Stimulated activated naive B cell treated with anti-CD40 and anti-IgM and Interleukin-4, amounts not matched to agents 10 μg/mL and 1 μg/mL and 100 μg/mL, for 72 hours (primary cell): ENCODE results near the gene SRBD1.

Source experiments
- ATAC-seq, 2 donors: fragments of 150-1000 bp; cut with Tn5 transposase; replicated peaks; 2 replicates each; pipeline ENCODE4 v1.10.0; 2021; ENCODE audit warnings: moderate library complexity in 1 of 2
- DNase-seq: peaks from one replicate; pipeline ENCODE4 v3.0.0; 2021
- H3K27ac Mint-ChIP-seq: one replicate; pipeline ENCODE4 v1.8.0; 2022; ENCODE audit warnings: mild to moderate bottlenecking, mixed read lengths
- H3K27me3 Mint-ChIP-seq, 2 donors: one replicate each; pipeline ENCODE4 v1.8.0; 2022; ENCODE audit warnings: mixed read lengths in 2 of 2
- H3K36me3 Mint-ChIP-seq, 2 donors: one replicate each; pipeline ENCODE4 v1.8.0; 2022; ENCODE audit warnings: mixed read lengths in 2 of 2, mild to moderate bottlenecking in 1 of 2
- H3K4me1 Mint-ChIP-seq, 2 donors: one replicate each; pipeline ENCODE4 v1.8.0; 2022; ENCODE audit warnings: mixed read lengths in 2 of 2, mild to moderate bottlenecking in 1 of 2
- H3K4me3 Mint-ChIP-seq, 2 donors: one replicate each; pipeline ENCODE4 v1.8.0; 2022; ENCODE audit warnings: mild to moderate bottlenecking in 2 of 2, mixed read lengths in 2 of 2, moderate library complexity in 1 of 2
- H3K9me3 Mint-ChIP-seq, 2 donors: one replicate each; pipeline ENCODE4 v1.8.0; 2022; ENCODE audit warnings: mixed read lengths in 2 of 2, mild to moderate bottlenecking in 1 of 2

The SRBD1 gene

DNA sequence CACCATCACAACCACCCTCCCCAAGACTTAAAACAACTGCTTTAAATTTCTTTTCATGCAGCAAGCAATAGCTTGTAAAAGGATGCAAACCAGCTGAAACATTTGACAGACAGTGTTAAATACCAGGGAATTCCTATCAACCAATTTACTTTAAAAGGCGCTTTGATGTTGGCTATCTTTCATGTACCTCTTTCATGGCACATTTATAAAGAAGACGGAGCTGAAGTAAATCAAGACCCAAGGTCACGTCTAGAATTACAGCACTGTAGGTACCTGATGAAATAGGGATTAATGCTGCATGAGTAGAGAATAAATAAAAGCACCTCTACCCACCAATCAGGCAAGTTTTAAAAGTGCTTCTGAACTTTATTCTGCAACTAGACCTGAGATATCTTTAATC, 78.9 kb downstream of the SRBD1 start:
- Mint-ChIP-seq H3K4me1 (no peaks in the 10 kb centered on the region), H3K36me3 (peaks cover 22 to 44% of the 10 kb centered on the region in 2 donors), H3K27ac (no peak overlapping the region), H3K9me3 (no peaks in the 10 kb centered on the region), H3K4me3 (no peak overlapping the region), H3K27me3 (no peaks in the 10 kb centered on the region)
- no peak for ATAC-seq
- DNase-seq, result no peak

DNA sequence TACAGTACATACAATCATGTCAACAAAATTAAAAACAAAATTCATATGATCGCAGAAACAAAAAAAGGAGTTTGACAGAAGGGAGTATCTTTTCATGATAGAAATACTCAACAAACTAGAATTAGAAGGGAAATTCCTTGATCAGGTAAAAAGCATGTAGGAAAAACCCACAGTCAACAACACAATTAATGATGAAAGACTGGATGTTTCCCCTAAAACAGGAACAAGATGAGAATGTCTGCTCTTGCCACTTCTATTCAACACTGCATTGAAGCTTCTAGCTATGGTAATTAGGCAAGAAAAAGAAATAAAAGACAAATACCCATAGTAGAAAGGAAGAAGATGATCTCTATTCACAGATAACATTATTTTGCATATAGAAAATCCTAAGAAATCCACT, 87.1 kb downstream of the SRBD1 start:
- no peak overlapping the region for H3K4me3 Mint-ChIP-seq
- DNase-seq (no peak), ATAC-seq (no peak)
- peaks cover 0 to 11% of the 10 kb centered on the region in 2 donors for H3K4me1 Mint-ChIP-seq
- H3K36me3 Mint-ChIP-seq, result peaks cover 32 to 54% of the 10 kb centered on the region in 2 donors
- H3K27me3 Mint-ChIP-seq, result no peaks in the 10 kb centered on the region
- H3K9me3 Mint-ChIP-seq, result peaks cover 2 to 4% of the 10 kb centered on the region in 2 donors
- no peak overlapping the region for H3K27ac Mint-ChIP-seq

DNA sequence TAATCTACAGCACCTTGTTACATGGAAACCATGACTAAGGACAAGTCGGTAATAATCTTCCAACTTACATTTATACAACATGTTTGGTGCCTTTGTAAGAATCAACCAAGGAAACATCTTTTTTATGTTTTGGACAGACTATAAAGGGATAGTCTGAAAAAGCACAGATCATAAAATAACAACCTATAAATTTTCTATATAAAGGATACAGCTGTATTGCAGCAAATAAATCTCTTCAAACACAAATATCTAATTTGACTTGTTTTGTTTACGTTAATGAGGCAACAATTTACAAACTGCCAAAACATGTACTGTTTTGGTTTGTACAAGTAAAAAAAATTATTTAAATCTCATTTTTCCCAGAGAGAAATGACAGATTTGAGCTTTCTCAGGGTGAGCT, 92.5 kb downstream of the SRBD1 start:
- Mint-ChIP-seq H3K36me3 (peaks cover 19 to 28% of the 10 kb centered on the region in 2 donors), H3K27me3 (no peaks in the 10 kb centered on the region), H3K27ac (no peak overlapping the region), H3K9me3 (no peaks in the 10 kb centered on the region), H3K4me1 (peaks cover 0 to 5% of the 10 kb centered on the region in 2 donors), H3K4me3 (no peak overlapping the region)
- ATAC-seq, result no peak
- DNase-seq, result no peak

DNA sequence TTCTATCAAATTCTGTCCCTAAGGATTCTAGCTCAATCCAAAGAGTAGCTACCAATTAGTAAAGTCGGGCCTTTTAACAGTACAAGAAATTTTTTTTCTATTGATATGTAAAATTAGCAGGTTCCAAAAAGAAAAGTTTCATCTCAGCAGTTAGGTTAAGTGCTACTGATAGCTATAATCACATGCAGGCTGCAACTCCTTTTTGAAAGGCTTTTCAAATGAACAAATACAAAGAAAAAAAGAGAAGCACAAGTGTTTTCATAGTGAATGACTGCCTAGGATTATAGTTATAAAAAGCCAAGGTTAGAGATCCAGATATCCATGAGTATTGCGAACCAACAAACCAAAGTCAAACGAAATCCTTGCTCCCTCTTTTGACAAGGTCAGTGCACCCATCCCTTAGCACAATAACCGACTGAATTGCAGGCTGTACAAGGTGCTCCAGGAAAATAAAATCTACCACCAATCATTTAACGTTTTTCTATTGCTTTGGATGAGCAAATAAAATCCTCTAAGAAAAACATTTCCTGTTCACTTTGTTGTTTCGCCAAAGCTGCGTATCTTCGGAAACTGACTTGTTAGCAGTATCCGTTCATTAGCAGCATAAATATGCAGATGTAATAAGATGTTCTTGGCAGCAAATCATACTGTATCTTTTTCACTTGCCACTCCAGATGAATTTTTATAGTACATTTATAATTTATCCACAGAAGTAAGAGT, 100.2 kb downstream of the SRBD1 start:
- Mint-ChIP-seq H3K36me3 (peaks cover 14 to 27% of the 10 kb centered on the region in 2 donors), H3K9me3 (no peaks in the 10 kb centered on the region), H3K4me1 (peaks cover 0 to 2% of the 10 kb centered on the region in 2 donors), H3K4me3 (no peak overlapping the region), H3K27ac (no peak overlapping the region), H3K27me3 (no peaks in the 10 kb centered on the region)
- no peak for ATAC-seq
- no peak for DNase-seq

DNA sequence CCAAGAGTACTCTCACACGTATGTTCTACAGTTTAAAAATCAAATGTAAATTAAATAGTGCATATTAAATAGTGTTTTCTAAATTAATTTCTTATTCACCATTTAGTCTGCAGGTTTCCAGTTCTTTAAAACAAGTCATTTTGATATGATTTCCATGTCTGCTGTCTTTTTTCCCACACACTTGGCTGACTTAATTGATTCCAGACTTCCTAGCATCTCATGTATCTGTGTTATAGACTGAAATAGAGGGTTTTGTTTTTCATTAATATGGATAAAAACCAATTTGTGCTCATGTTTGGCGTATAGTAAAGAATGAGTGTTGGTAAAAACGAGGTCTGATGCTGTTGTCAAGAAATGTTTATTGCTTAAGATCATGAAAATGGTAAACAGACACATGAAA, 104.3 kb downstream of the SRBD1 start:
- peaks cover 12 to 25% of the 10 kb centered on the region in 2 donors for H3K36me3 Mint-ChIP-seq
- peaks cover 0 to 2% of the 10 kb centered on the region in 2 donors for H3K4me1 Mint-ChIP-seq
- no peak for ATAC-seq
- no peak overlapping the region for H3K27ac Mint-ChIP-seq
- DNase-seq, result no peak
- no peak overlapping the region for H3K4me3 Mint-ChIP-seq
- H3K27me3 Mint-ChIP-seq, result no peaks in the 10 kb centered on the region
- H3K9me3 Mint-ChIP-seq, result no peaks in the 10 kb centered on the region

DNA sequence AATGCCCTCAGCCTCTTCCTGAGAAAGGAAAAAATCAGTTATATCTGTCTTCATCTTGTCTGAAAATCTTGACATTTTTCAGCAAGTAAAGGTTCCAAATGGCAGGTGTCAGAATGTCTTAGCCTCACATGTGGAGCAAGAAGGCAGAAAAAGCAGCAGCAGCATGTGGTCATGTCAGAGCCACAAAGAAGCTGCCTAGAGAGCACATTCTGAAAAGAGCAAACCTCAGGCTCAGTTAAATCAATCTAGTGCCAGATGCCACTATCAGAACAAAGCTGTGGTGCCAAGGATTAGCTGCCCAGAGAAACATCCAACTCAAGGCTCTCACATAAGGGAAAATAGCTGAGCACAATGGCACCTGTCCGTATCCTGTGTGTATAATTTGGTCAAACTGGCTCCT, 105.9 kb downstream of the SRBD1 start:
- no peak overlapping the region for H3K27ac Mint-ChIP-seq
- H3K27me3 Mint-ChIP-seq, result no peaks in the 10 kb centered on the region
- ATAC-seq (no peak), DNase-seq (no peak)
- peaks cover 19 to 26% of the 10 kb centered on the region in 2 donors for H3K36me3 Mint-ChIP-seq
- no peak overlapping the region for H3K4me3 Mint-ChIP-seq
- no peaks in the 10 kb centered on the region for H3K9me3 Mint-ChIP-seq
- peaks cover 3 to 9% of the 10 kb centered on the region in 2 donors for H3K4me1 Mint-ChIP-seq

DNA sequence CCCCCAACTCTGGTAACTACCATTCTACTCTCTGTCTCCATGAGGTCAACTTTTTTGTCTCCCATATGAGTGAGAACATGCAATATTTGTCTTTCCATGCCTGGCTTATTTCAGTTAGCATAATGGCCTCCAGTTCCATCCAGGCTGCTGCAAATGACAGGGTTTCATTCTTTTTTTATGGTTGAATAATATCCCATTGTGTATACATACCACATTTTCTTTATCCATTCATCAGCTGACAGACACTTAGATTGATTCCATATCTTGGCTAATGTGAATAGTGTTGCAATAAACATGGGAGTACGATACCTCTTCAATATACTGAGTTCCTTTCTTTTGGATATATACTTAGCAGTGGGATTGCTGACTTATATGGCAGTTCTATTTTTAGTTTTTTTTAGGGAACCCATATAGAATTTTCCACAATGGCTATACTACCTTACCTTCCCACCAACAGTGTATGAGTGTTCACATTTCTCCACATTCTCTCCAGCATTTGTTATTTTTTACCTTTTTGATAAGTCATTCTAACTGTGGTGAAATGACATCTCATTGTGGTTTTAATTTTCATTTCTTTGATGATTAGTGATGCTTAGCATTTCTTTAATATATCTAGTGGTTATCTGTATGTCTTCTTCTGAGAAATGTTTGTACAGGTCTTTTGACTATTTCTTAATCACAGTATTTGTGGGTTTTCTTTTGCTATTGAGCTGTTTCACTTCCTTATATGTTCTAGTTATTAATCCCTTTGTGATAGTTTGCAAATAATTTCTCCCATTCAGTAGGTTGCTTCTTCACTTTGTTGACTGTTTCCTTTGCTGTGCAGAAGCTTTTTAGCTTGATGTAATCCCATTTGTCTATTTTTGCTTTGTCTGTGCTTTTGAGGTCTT, 112.2 kb downstream of the SRBD1 start:
- DNase-seq (no peak), ATAC-seq (peak; percentile 41 to 50)
- no peaks in the 10 kb centered on the region for H3K9me3 Mint-ChIP-seq
- peaks cover 22 to 23% of the 10 kb centered on the region in 2 donors for H3K36me3 Mint-ChIP-seq
- H3K4me1 Mint-ChIP-seq, result peaks cover 7 to 24% of the 10 kb centered on the region in 2 donors
- H3K4me3 Mint-ChIP-seq, result no peak overlapping the region
- no peaks in the 10 kb centered on the region for H3K27me3 Mint-ChIP-seq
- no peak overlapping the region for H3K27ac Mint-ChIP-seq

DNA sequence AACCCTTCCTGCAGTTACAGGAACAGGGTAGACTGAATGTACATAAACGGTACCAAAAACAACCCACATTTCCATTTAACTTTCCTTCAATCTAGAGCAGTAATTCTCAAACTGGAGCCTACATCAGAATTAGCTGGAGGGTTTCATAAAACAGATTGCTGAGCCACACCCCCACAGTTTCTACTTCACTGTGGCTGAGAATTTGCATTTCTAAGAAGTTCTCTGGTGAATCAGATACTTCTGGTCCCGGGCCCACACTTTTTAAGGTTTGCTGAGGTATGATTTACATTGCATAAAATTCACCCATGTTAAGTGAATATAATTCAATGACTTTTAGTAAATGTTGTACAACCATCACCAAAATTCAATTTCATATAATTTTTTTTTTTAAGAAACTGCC, 113.7 kb downstream of the SRBD1 start:
- Mint-ChIP-seq H3K9me3 (no peaks in the 10 kb centered on the region), H3K4me1 (peaks cover 7 to 24% of the 10 kb centered on the region in 2 donors), H3K27me3 (no peaks in the 10 kb centered on the region), H3K27ac (no peak overlapping the region), H3K4me3 (no peak overlapping the region), H3K36me3 (peaks cover 21% of the 10 kb centered on the region in 2 donors)
- DNase-seq (no peak), ATAC-seq (peak; percentile 44 to 55)

DNA sequence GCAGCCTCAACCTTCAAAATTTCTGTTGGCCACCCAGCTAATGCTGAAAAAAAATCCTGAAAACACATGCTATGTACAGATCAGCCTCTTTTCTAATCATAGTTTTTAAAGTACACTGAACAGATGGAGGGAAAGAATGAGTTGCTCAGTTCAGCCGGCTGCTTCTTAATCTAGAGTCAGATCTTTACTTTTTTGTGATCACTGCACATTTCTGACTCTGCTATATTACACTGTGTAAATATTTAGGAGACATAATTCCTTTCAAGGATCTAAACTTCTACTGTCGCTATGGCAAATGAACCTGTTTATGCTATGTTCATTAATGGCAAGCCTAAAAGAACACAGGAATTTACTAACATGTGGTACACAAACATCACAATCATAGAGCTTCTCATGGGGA, 114.2 kb downstream of the SRBD1 start:
- no peak overlapping the region for H3K4me3 Mint-ChIP-seq

DNA sequence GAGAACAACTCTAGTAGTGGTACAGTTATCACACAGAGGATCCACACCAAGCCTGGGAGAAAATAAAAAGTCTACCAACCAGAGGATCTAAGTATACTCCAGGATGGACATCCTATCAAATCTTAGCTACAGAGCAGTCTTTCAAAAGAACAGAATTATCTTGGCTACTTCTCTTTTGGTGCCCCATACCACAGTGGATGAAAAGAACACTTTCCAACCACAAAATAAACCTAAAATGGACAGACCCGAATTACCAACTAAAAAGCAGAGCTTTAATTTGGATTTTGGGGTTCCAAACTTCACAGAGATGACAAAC, 116.1 kb downstream of the SRBD1 start:
- Mint-ChIP-seq H3K27ac (no peak overlapping the region), H3K36me3 (peaks cover 2% of the 10 kb centered on the region in 2 donors), H3K9me3 (no peaks in the 10 kb centered on the region), H3K4me1 (peaks cover 4 to 13% of the 10 kb centered on the region in 2 donors), H3K27me3 (no peaks in the 10 kb centered on the region), H3K4me3 (no peak overlapping the region)
- ATAC-seq (no peak), DNase-seq (no peak)

More for the DNA sequence above, 114.2 kb downstream of the SRBD1 start:
- H3K27me3 Mint-ChIP-seq, result no peaks in the 10 kb centered on the region
- DNase-seq, result no peak
- H3K9me3 Mint-ChIP-seq, result no peaks in the 10 kb centered on the region
- no peak overlapping the region for H3K27ac Mint-ChIP-seq
- ATAC-seq, result no peak
- peaks cover 16% of the 10 kb centered on the region in 2 donors for H3K36me3 Mint-ChIP-seq
- H3K4me1 Mint-ChIP-seq, result peaks cover 7 to 24% of the 10 kb centered on the region in 2 donors

DNA sequence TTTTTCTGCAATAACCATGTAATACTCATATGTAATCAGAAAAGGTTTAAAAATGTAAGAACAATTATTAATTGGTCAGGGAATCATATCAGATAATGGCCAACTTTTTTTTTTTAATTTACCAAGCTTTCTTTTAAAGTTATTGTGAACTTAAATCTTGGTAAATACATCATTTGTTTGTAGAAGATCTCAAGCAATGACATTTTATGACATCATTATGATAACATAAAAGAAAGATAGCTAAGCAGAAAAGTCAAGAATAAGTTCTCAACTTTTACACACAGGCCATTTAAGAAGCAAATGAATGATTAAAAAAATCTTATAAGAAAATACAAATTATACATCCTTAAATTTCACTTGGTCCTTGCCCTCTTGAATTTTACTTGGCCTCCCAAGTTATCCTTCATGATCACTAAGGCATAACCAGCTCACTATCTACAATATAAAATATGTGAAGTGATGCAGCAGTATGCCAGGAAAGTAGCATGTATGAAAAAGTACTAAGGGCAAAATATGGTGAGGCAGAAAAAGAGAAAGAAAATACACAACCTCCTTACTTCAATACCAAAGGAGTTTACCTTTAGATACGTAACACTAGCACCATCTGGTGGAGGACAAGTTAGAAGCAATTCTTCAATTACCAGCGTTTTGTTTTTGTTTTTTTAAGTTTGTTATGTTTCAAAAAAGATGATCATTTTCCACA, 116.6 kb downstream of the SRBD1 start:
- DNase-seq (no peak), ATAC-seq (no peak)
- Mint-ChIP-seq H3K36me3 (no peaks in the 10 kb centered on the region), H3K27me3 (no peaks in the 10 kb centered on the region), H3K27ac (no peak overlapping the region), H3K9me3 (no peaks in the 10 kb centered on the region), H3K4me3 (no peak overlapping the region), H3K4me1 (peaks cover 3 to 8% of the 10 kb centered on the region in 2 donors)

DNA sequence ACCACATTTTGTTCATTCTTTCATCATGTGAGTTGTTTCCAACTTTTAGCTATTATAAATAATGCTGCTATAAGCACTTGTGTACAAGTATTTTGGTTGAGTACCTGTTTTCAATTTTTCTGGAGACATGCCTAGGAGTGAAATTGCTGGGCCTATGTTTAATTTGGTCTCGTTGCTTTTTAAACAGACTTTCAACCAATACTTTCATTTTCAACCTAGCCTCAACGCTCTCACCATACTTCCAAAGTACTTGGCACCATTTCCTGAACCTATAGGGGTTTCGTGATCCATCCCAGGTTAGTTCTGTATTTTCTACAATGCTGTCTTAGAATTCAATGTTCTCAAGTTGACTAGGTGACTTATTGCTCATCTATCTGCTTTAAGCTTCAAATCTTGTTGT, 126.1 kb downstream of the SRBD1 start:
- no peak overlapping the region for H3K4me3 Mint-ChIP-seq
- H3K4me1 Mint-ChIP-seq, result peaks cover 0 to 6% of the 10 kb centered on the region in 2 donors
- no peak for ATAC-seq
- H3K27ac Mint-ChIP-seq, result no peak overlapping the region
- DNase-seq, result no peak
- H3K36me3 Mint-ChIP-seq, result peaks cover 17 to 31% of the 10 kb centered on the region in 2 donors
- H3K27me3 Mint-ChIP-seq, result no peaks in the 10 kb centered on the region
- peaks cover 0 to 1% of the 10 kb centered on the region in 2 donors for H3K9me3 Mint-ChIP-seq

DNA sequence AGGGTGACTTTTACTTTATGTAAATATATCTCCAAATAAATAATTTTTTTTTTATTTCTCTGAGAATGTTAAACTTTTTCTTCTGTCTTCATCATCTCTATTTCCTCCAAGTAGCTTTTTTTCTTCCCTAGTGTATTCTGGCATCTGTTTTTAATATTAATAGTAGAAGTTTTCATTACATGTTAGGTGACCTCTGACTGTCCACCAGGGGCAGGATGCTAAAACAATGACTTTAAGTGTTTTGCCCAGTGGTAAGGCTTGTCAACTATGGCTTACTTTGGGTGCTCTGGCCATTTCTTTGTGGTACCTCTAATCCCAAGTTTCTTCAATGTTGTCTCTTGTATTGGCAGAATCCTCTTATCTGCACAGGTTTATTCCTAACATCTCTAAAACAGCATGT, 127.1 kb downstream of the SRBD1 start:
- Mint-ChIP-seq H3K4me1 (peaks cover 0 to 4% of the 10 kb centered on the region in 2 donors), H3K27me3 (no peaks in the 10 kb centered on the region), H3K4me3 (no peak overlapping the region), H3K36me3 (peaks cover 25 to 40% of the 10 kb centered on the region in 2 donors), H3K9me3 (peaks cover 0 to 1% of the 10 kb centered on the region in 2 donors), H3K27ac (no peak overlapping the region)
- ATAC-seq (no peak), DNase-seq (no peak)

DNA sequence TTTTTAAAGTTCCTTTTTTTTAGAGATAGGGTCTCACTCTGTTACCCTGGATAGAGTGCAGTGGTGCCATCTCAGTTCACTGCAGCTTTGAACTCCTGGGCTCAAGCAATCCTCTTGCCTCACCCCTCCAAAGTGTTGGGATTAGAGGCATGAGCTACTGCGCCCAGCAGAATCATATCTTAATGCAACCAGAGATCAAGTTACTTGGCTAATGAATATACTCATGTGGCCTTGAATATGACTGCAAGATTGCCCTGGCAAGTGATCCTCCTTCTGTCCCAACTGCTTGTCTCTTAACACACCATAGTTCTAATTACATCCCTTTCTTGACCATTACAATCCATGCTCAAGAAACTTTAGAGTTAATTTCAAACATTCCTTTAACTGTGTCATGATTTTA, 133.5 kb downstream of the SRBD1 start:
- H3K27ac Mint-ChIP-seq, result no peak overlapping the region
- no peak for DNase-seq
- H3K4me3 Mint-ChIP-seq, result no peak overlapping the region
- peaks cover 0 to 1% of the 10 kb centered on the region in 2 donors for H3K9me3 Mint-ChIP-seq
- H3K36me3 Mint-ChIP-seq, result peaks cover 47 to 56% of the 10 kb centered on the region in 2 donors
- no peak for ATAC-seq
- H3K27me3 Mint-ChIP-seq, result no peaks in the 10 kb centered on the region
- H3K4me1 Mint-ChIP-seq, result no peaks in the 10 kb centered on the region
